SK-N-SH (cell line): Measurements from ENCODE around the gene SRGAP3. TPM values are rescaled to one million over a fixed set of nuclear protein-coding genes. Genes with fewer than 3 reads are reported as not detected.

Source experiments
- CTCF ChIA-PET: fragments of 300-600, 350-600 bp; formaldehyde crosslinking; extraction: SDS; loops from one replicate; lab custom pipeline; 2021; lab: Yijun Ruan, JAX
- POLR2A ChIA-PET: fragments of 350-600 bp; sonication (Branson Sonifier 250); formaldehyde crosslinking; extraction: SDS; loops from one replicate; lab custom pipeline; 2020; ENCODE audit warnings: antibody characterized with exemption, inconsistent platforms; lab: Yijun Ruan, JAX
- DNase-seq: peaks from one replicate; pipeline ENCODE4 v3.0.0; 2012
- H2AFZ ChIP-seq: fragments of 200-600 bp; sonication (generic); 2 replicates; pipeline ENCODE4 v1.8.1; 2016; ENCODE audit warnings: antibody characterized with exemption, mild to moderate bottlenecking, low read depth
- H3F3A ChIP-seq: fragments of 200-600 bp; sonication (generic); replicated peaks from 2 replicates; pipeline ENCODE3; 2016; ENCODE audit warnings: antibody characterized with exemption, mild to moderate bottlenecking; ENCODE audit not compliant: insufficient read depth
- H3K27ac ChIP-seq, 2 experiments: fragments of 200-500 bp in 1 of 2; fragments of 200-600 bp in 1 of 2; sonication (Bioruptor generic) in 1 of 2; sonication (generic), shearing (Covaris generic) in 1 of 2; 2 replicates each; pipeline versions ENCODE4 v1.5.1 to v1.6.1; 2014 to 2016; ENCODE audit warnings: low read depth in 2 of 2, inconsistent platforms in 1 of 2, low read length in 1 of 2, mild to moderate bottlenecking in 1 of 2, mixed read lengths in 1 of 2
- H3K27me3 ChIP-seq: fragments of 200-600 bp; sonication (generic), shearing (Covaris generic); 2 replicates; pipeline ENCODE4 v1.6.1; 2016; ENCODE audit warnings: mixed run types; ENCODE audit not compliant: insufficient read depth
- H3K36me3 ChIP-seq, 2 experiments: fragments of 200-500 bp in 1 of 2; fragments of 200-600 bp in 1 of 2; sonication (Bioruptor generic) in 1 of 2; sonication (generic) in 1 of 2; replicated peaks in 1 of 2; 2 replicates each; pipeline versions ENCODE3 to v1.5.1; 2014 to 2016; ENCODE audit warnings: low read length in 1 of 2, mild to moderate bottlenecking in 1 of 2; ENCODE audit not compliant: insufficient read depth in 2 of 2, control insufficient read depth in 1 of 2
- H3K4me1 ChIP-seq, 2 experiments: fragments of 200-500 bp in 1 of 2; fragments of 200-600 bp in 1 of 2; sonication (Bioruptor generic) in 1 of 2; sonication (generic), shearing (Covaris generic) in 1 of 2; 2 replicates each; pipeline versions ENCODE4 v1.5.1 to v1.6.1; 2014 to 2016; ENCODE audit warnings: low read depth in 1 of 2, low read length in 1 of 2, mixed run types in 1 of 2; ENCODE audit not compliant: insufficient read depth in 2 of 2, control insufficient read depth in 1 of 2
- H3K4me2 ChIP-seq: fragments of 200-600 bp; sonication (generic), shearing (Covaris generic); 2 replicates; pipeline ENCODE4 v1.6.1; 2017; ENCODE audit warnings: mixed run types
- H3K4me3 ChIP-seq, 2 experiments: fragments of 200-500 bp in 1 of 2; fragments of 200-600 bp in 1 of 2; sonication (Bioruptor generic) in 1 of 2; sonication (generic), shearing (Covaris generic) in 1 of 2; 2 replicates each; pipeline versions ENCODE4 v1.5.1 to v1.8.1; 2014 to 2016; ENCODE audit warnings: low read depth in 2 of 2, inconsistent platforms in 1 of 2, low read length in 1 of 2, mild to moderate bottlenecking in 1 of 2, mixed read lengths in 1 of 2, moderate library complexity in 1 of 2
- H3K79me2 ChIP-seq: fragments of 200-600 bp; sonication (generic); 2 replicates; pipeline ENCODE4 v1.8.1; 2017; ENCODE audit warnings: mild to moderate bottlenecking; ENCODE audit not compliant: insufficient read depth
- H3K9ac ChIP-seq: fragments of 200-600 bp; sonication (generic); 2 replicates; pipeline ENCODE4 v1.6.1; 2017; ENCODE audit warnings: mixed run types
- H3K9me2 ChIP-seq: fragments of 200-600 bp; sonication (generic); 2 replicates; pipeline ENCODE4 v1.6.1; 2017; ENCODE audit warnings: mixed run types
- H3K9me3 ChIP-seq: fragments of 200-600 bp; sonication (generic); 2 replicates; pipeline ENCODE4 v1.6.1; 2017; ENCODE audit warnings: mixed run types, mild to moderate bottlenecking, moderate library complexity
- H4K20me1 ChIP-seq: fragments of 200-600 bp; sonication (generic); 2 replicates; pipeline ENCODE4 v1.6.1; 2017; ENCODE audit warnings: mild to moderate bottlenecking, mixed run types; ENCODE audit not compliant: insufficient read depth
- CHD2 ChIP-seq: fragments of 150-350 bp; IDR thresholded peaks from 2 replicates; pipeline ENCODE4 v1.6.1; 2018; ENCODE audit warnings: low read length; ENCODE audit not compliant: partially characterized antibody
- ELF1 ChIP-seq: IDR thresholded peaks from 2 replicates; pipeline ENCODE4 v1.4.0; 2012
- EZH2phosphoT487 ChIP-seq: fragments of 200-600 bp; sonication (generic); IDR thresholded peaks from 2 replicates; pipeline ENCODE4 v1.6.1; 2017; ENCODE audit warnings: low read depth, mixed run types, mild to moderate bottlenecking, antibody characterized with exemption, moderate library complexity, borderline replicate concordance
- FOSL2 ChIP-seq: IDR thresholded peaks from 2 replicates; pipeline ENCODE4 v1.4.0; 2012; ENCODE audit warnings: low read depth, mild to moderate bottlenecking, moderate library complexity, borderline replicate concordance
- FOXJ3 ChIP-seq: sonication (generic); formaldehyde crosslinking; IDR thresholded peaks from 2 replicates; pipeline ENCODE4 v1.5.1; 2020; ENCODE audit warnings: mild to moderate bottlenecking, missing genetic modification reagents
- FOXM1 ChIP-seq: IDR thresholded peaks from 2 replicates; pipeline ENCODE4 v1.4.0; 2012; ENCODE audit warnings: low read depth, mild to moderate bottlenecking
- GATA2 ChIP-seq: sonication (generic); formaldehyde crosslinking; IDR thresholded peaks from 2 replicates; pipeline ENCODE4 v1.5.0; 2020; ENCODE audit warnings: mild to moderate bottlenecking, missing genetic modification reagents
- MEF2A ChIP-seq: IDR thresholded peaks from 2 replicates; pipeline ENCODE4 v1.4.0; 2012; ENCODE audit warnings: low read depth, borderline replicate concordance
- MXI1 ChIP-seq: IDR thresholded peaks from 2 replicates; pipeline ENCODE4 v1.6.1; 2012; ENCODE audit warnings: mild to moderate bottlenecking, low read depth, low read length, improper control_type of control experiment
- RCOR1 ChIP-seq: fragments of 150-350 bp; IDR thresholded peaks from 2 replicates; pipeline ENCODE4 v1.6.1; 2017; ENCODE audit warnings: antibody characterized with exemption, low read length
- TCF12 ChIP-seq: IDR thresholded peaks from 2 replicates; pipeline ENCODE4 v1.4.0; 2012
- TEAD4 ChIP-seq: IDR thresholded peaks from 2 replicates; pipeline ENCODE4 v1.4.0; 2012; ENCODE audit warnings: mild to moderate bottlenecking, borderline replicate concordance; ENCODE audit not compliant: insufficient read depth
- YY1 ChIP-seq: IDR thresholded peaks from 2 replicates; pipeline ENCODE4 v1.4.0; 2012; ENCODE audit warnings: low read depth, mild to moderate bottlenecking
- WGBS: methylation state at CpG from one replicate; pipeline ENCODE4 v1.1.6; 2017; ENCODE audit warnings: low lambda C conversion rate; 5-methylcytosine and 5-hydroxymethylcytosine counted together
- polyA plus RNA-seq, 3 experiments: library from polyadenylated mRNA; depleted of rRNA; stranded (reverse); fragments of >200 nt; gene quantifications; 2 replicates each; pipeline ENCODE4 v1.2.3, GENCODE V29; 2012
- TF ChIP-seq, protein P1 (sequence below): IDR thresholded peaks from 2 replicates; pipeline ENCODE4 v1.6.1; 2012; ENCODE audit warnings: mild to moderate bottlenecking, low read depth, low read length, moderate library complexity
- TF ChIP-seq, protein P2 (sequence below): fragments of 150-350 bp; IDR thresholded peaks from 2 replicates; pipeline ENCODE4 v1.6.1; 2017; ENCODE audit warnings: antibody characterized with exemption, low read length, low read depth, borderline replicate concordance
- TF ChIP-seq, protein P3 (sequence below): IDR thresholded peaks from 2 replicates; pipeline ENCODE4 v1.4.0; 2012; ENCODE audit warnings: low read depth

SRGAP3 gene
- polyA plus RNA-seq, 1 of the 3 experiments (the other 2 are of a cell fraction), result 2.8 TPM

- no peak for TF ChIP-seq FOXM1
- TF ChIP-seq, protein P1, sequence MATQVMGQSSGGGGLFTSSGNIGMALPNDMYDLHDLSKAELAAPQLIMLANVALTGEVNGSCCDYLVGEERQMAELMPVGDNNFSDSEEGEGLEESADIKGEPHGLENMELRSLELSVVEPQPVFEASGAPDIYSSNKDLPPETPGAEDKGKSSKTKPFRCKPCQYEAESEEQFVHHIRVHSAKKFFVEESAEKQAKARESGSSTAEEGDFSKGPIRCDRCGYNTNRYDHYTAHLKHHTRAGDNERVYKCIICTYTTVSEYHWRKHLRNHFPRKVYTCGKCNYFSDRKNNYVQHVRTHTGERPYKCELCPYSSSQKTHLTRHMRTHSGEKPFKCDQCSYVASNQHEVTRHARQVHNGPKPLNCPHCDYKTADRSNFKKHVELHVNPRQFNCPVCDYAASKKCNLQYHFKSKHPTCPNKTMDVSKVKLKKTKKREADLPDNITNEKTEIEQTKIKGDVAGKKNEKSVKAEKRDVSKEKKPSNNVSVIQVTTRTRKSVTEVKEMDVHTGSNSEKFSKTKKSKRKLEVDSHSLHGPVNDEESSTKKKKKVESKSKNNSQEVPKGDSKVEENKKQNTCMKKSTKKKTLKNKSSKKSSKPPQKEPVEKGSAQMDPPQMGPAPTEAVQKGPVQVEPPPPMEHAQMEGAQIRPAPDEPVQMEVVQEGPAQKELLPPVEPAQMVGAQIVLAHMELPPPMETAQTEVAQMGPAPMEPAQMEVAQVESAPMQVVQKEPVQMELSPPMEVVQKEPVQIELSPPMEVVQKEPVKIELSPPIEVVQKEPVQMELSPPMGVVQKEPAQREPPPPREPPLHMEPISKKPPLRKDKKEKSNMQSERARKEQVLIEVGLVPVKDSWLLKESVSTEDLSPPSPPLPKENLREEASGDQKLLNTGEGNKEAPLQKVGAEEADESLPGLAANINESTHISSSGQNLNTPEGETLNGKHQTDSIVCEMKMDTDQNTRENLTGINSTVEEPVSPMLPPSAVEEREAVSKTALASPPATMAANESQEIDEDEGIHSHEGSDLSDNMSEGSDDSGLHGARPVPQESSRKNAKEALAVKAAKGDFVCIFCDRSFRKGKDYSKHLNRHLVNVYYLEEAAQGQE, result no peak
- TF ChIP-seq RCOR1, result no peak
- TF ChIP-seq EZH2phosphoT487, result no peak
- TF ChIP-seq GATA2 (CRISPR knock-in tag), result no peak
- no peak for TF ChIP-seq YY1
- TF ChIP-seq ELF1, result no peak
These were observed 27.4 kb upstream of the SRGAP3 start for GRCh38 chr3:9276761-9277370.

DNA sequence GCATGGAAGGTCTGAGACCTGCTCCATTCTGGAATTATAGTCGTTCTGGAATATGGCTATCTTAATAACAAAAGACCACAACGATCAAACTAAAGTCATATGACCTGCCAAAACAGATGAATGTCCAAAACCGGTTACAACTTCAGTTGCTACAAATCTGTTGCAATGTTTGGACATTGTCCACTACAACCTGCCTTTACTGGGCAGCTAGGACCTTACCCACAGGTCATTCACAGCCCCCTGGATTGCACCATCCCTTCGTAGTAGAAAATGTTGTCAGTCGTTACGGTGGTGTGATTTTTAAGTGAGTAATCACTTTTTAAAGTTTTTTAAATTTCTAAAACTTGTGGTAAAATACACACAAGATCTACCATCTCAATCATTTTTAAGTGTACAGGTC is 22.5 kb upstream of the SRGAP3 start:
- CTCF ChIA-PET, result interaction anchor here (2.1 kb wide), 1 partner anchor 30 kb away, joined by 8 read pairs; no protein-coding TSS in a partner anchor

More at GRCh38 chr3:9276761-9277370, 27.4 kb upstream of the SRGAP3 start:
- H3K9me3 ChIP-seq, result no peaks in the 10 kb centered on the region
- no peaks in the 10 kb centered on the region for H3K9me2 ChIP-seq
- WGBS, result 41% methylated on average over 6 of the region's 6 CpGs
- H3K79me2 ChIP-seq, result no peaks in the 10 kb centered on the region
- H3K36me3 ChIP-seq, result no peaks in the 10 kb centered on the region
- no peak overlapping the region for H3K4me2 ChIP-seq
- POLR2A ChIA-PET, result no interaction called here
- CTCF ChIA-PET, result interaction anchor here (1.4 kb wide), 1 partner anchor 28 kb away, joined by 7 read pairs; the partner anchor contains the start of gene SRGAP3
- no peak overlapping the region for H3K4me3 ChIP-seq
- no peak for DNase-seq
- H3K4me1 ChIP-seq, result peaks cover 0 to 11% of the 10 kb centered on the region in 2 experiments; a peak in 2 of 4 replicates
- no peaks in the 10 kb centered on the region for H3K27me3 ChIP-seq
- no peak overlapping the region for H2AFZ ChIP-seq
- H3F3A ChIP-seq, result no peaks in the 10 kb centered on the region
- no peaks in the 10 kb centered on the region for H4K20me1 ChIP-seq
- no peak overlapping the region for H3K9ac ChIP-seq
- no peak overlapping the region for H3K27ac ChIP-seq

More for the DNA sequence above, 22.5 kb upstream of the SRGAP3 start:
- no peaks in the 10 kb centered on the region for H3K79me2 ChIP-seq
- H3K36me3 ChIP-seq, result no peaks in the 10 kb centered on the region
- no peak overlapping the region for H3K9ac ChIP-seq
- no peaks in the 10 kb centered on the region; a peak in 1 of 4 replicates for H3K4me1 ChIP-seq
- H3K9me3 ChIP-seq, result no peaks in the 10 kb centered on the region
- H3K27ac ChIP-seq, result no peak overlapping the region
- no peak overlapping the region for H2AFZ ChIP-seq
- H3K9me2 ChIP-seq, result no peaks in the 10 kb centered on the region
- TF ChIP-seq, protein P2, sequence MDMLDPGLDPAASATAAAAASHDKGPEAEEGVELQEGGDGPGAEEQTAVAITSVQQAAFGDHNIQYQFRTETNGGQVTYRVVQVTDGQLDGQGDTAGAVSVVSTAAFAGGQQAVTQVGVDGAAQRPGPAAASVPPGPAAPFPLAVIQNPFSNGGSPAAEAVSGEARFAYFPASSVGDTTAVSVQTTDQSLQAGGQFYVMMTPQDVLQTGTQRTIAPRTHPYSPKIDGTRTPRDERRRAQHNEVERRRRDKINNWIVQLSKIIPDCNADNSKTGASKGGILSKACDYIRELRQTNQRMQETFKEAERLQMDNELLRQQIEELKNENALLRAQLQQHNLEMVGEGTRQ, result no peak
- no peak for TF ChIP-seq FOSL2
- no peak for TF ChIP-seq TCF12
- no peak for TF ChIP-seq GATA2 (CRISPR knock-in tag)
- TF ChIP-seq MEF2A, result no peak
- TF ChIP-seq, protein P3, sequence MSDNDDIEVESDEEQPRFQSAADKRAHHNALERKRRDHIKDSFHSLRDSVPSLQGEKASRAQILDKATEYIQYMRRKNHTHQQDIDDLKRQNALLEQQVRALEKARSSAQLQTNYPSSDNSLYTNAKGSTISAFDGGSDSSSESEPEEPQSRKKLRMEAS, result no peak
- TF ChIP-seq FOXJ3 (CRISPR knock-in tag), result no peak
- TF ChIP-seq ELF1, result no peak
- TF ChIP-seq TEAD4, result no peak
- no peak for TF ChIP-seq MXI1
- TF ChIP-seq FOXM1, result no peak
- TF ChIP-seq CHD2, result no peak
- no peak for DNase-seq
- no peak overlapping the region for H3K4me2 ChIP-seq
- H3K27me3 ChIP-seq, result no peaks in the 10 kb centered on the region
- H3F3A ChIP-seq, result no peaks in the 10 kb centered on the region
- POLR2A ChIA-PET, result no interaction called here
- H3K4me3 ChIP-seq, result no peak overlapping the region
- 36% methylated on average over 6 of the region's 6 CpGs for WGBS
- no peaks in the 10 kb centered on the region for H4K20me1 ChIP-seq
